Activated naive CD4-positive, alpha-beta T cell treated with anti-CD3 and anti-CD28 coated beads, Interleukin-2, amount 50 U/mL, for 16 hours (primary cell): Measurements from ENCODE around the gene BLOC1S5.
"Not testable (repeated sequence)": the region's sequence is repeated elsewhere in the genome, so short reads cannot be mapped to it uniquely, and the experiment has no call there.

ENCODE experiments used
- DNase-seq: peaks from one replicate; pipeline ENCODE4 v3.0.0-alpha.2; 2020

BLOC1S5 gene

GRCh38 chr6:8041913-8042583 lies 22.1 kb downstream of the BLOC1S5 start:
- no peak for DNase-seq

- DNase-seq = not testable (repeated sequence)
Measured at GRCh38 chr6:8034107-8034506, 30.1 kb downstream of the BLOC1S5 start.

- DNase-seq = no peak
Measured at GRCh38 chr6:8030920-8031319, 33.3 kb downstream of the BLOC1S5 start.

- DNase-seq = no peak
Measured at GRCh38 chr6:8029243-8029870, 34.8 kb downstream of the BLOC1S5 start.

- no peak for DNase-seq
Measured at GRCh38 chr6:8027965-8028651, 36.1 kb downstream of the BLOC1S5 start.

- no peak for DNase-seq
Measured at GRCh38 chr6:8026800-8027199, 37.4 kb downstream of the BLOC1S5 start.

GRCh38 chr6:8025191-8025590 lies 39.0 kb downstream of the BLOC1S5 start:
- no peak for DNase-seq

GRCh38 chr6:8023638-8024037 lies 40.6 kb downstream of the BLOC1S5 start:
- no peak for DNase-seq

GRCh38 chr6:8020083-8020482 lies 44.1 kb downstream of the BLOC1S5 start:
- no peak for DNase-seq

GRCh38 chr6:8017705-8018104 lies 46.5 kb downstream of the BLOC1S5 start:
- no peak for DNase-seq

GRCh38 chr6:8017276-8017701 lies 46.9 kb downstream of the BLOC1S5 start:
- DNase-seq = no peak

- DNase-seq = no peak
Measured at GRCh38 chr6:8014947-8015346, 49.2 kb downstream of the BLOC1S5 start.

GRCh38 chr6:8013763-8014162 lies 50.4 kb downstream of the BLOC1S5 start:
- DNase-seq = no peak

- no peak for DNase-seq
Measured at GRCh38 chr6:8006208-8006607, 58.0 kb downstream of the BLOC1S5 start.

GRCh38 chr6:8005136-8005535 lies 59.1 kb downstream of the BLOC1S5 start:
- no peak for DNase-seq

GRCh38 chr6:8000636-8001035 lies 63.6 kb downstream of the BLOC1S5 start:
- no peak for DNase-seq

GRCh38 chr6:8000188-8000596 lies 64.0 kb downstream of the BLOC1S5 start:
- no peak for DNase-seq

GRCh38 chr6:7999201-7999600 lies 65.0 kb downstream of the BLOC1S5 start:
- DNase-seq = no peak

GRCh38 chr6:7998103-7998725 lies 66.0 kb downstream of the BLOC1S5 start:
- no peak for DNase-seq

GRCh38 chr6:7997286-7997685 lies 66.9 kb downstream of the BLOC1S5 start:
- no peak for DNase-seq

GRCh38 chr6:7996538-7997111 lies 67.6 kb downstream of the BLOC1S5 start:
- DNase-seq = no peak

GRCh38 chr6:7993952-7994351 lies 70.2 kb downstream of the BLOC1S5 start:
- no peak for DNase-seq

GRCh38 chr6:7993399-7993798 lies 70.8 kb downstream of the BLOC1S5 start:
- no peak for DNase-seq
